Hepatic stellate cell (primary cell): ENCODE measurements around the gene DNAH14.
"Not testable (repeated sequence)": the region's sequence is repeated elsewhere in the genome, so short reads cannot be mapped to it uniquely, and the experiment has no call there.

Source experiments
- DNase-seq: peaks from one replicate; pipeline ENCODE4 v3.0.0; 2011; ENCODE audit warnings: low spot score

The DNAH14 gene

GRCh38 chr1:224929335-224930237 lies at the start of gene DNAH14:
Gene DNAH14 (plus strand): TSS chr1:224929675. CDS start chr1:224952703, 23,028 bp downstream.
- peak; percentile 51 for DNase-seq

GRCh38 chr1:224880593-224881307 lies 48.7 kb upstream of the DNAH14 start:
- no peak for DNase-seq

GRCh38 chr1:224881308-224881692 lies 48.2 kb upstream of the DNAH14 start:
- not testable (repeated sequence) for DNase-seq

- no peak for DNase-seq
Measured at GRCh38 chr1:224881762-224882211, 47.7 kb upstream of the DNAH14 start.

- no peak for DNase-seq
Measured at GRCh38 chr1:224882264-224882663, 47.2 kb upstream of the DNAH14 start.

- DNase-seq = no peak
Measured at GRCh38 chr1:224883091-224883490, 46.4 kb upstream of the DNAH14 start.

- DNase-seq = no peak
Measured at GRCh38 chr1:224884361-224884801, 45.1 kb upstream of the DNAH14 start.

GRCh38 chr1:224885376-224885775 lies 44.1 kb upstream of the DNAH14 start:
- DNase-seq = not testable (repeated sequence)

GRCh38 chr1:224894915-224895314 lies 34.6 kb upstream of the DNAH14 start:
- DNase-seq = no peak

- no peak for DNase-seq
Measured at GRCh38 chr1:224896130-224896781, 33.2 kb upstream of the DNAH14 start.

GRCh38 chr1:224897529-224898327 lies 31.7 kb upstream of the DNAH14 start:
- no peak for DNase-seq

GRCh38 chr1:224898937-224899336 lies 30.5 kb upstream of the DNAH14 start:
- DNase-seq = no peak

GRCh38 chr1:224900062-224900630 lies 29.3 kb upstream of the DNAH14 start:
- no peak for DNase-seq

GRCh38 chr1:224901087-224901810 lies 28.2 kb upstream of the DNAH14 start:
- DNase-seq = no peak

- DNase-seq = no peak
Measured at GRCh38 chr1:224903955-224904354, 25.5 kb upstream of the DNAH14 start.

GRCh38 chr1:224906340-224906739 lies 23.1 kb upstream of the DNAH14 start:
- no peak for DNase-seq

GRCh38 chr1:224911217-224911616 lies 18.3 kb upstream of the DNAH14 start:
- DNase-seq = no peak

GRCh38 chr1:224914292-224914900 lies 15.1 kb upstream of the DNAH14 start:
- no peak for DNase-seq

- DNase-seq = no peak
Measured at GRCh38 chr1:224919508-224919907, 10.0 kb upstream of the DNAH14 start.

- DNase-seq = no peak
Measured at GRCh38 chr1:224920930-224921329, 8.5 kb upstream of the DNAH14 start.
